IMR-90 (cell line): Measurements from ENCODE around the gene FOXO3. TPM values are rescaled to one million over a fixed set of nuclear protein-coding genes. Genes with fewer than 3 reads are reported as not detected.

Experiments used
- ATAC-seq: fragments of 200-7000 bp; cut with Tn5 transposase; 2 replicates; pipeline ENCODE4 v1.9.1; 2020; ENCODE audit warnings: low read depth, mild to moderate bottlenecking, moderate library complexity
- BruUV-seq: library from RNA; stranded (reverse); fragments of 400-500 nt; replicated peaks from 2 replicates; lab custom pipeline; 2021; lab: Mats Ljungman, UMichigan
- CTCF ChIA-PET: fragments of 300-600 bp; formaldehyde crosslinking; extraction: SDS; loops from one replicate; lab custom pipeline; 2021; ENCODE audit warnings: antibody characterized with exemption; lab: Yijun Ruan, JAX
- POLR2A ChIA-PET: fragments of 300-600 bp; sonication (Branson Sonifier 250); formaldehyde crosslinking; loops from one replicate; lab custom pipeline; 2022; ENCODE audit warnings: antibody characterized with exemption; ENCODE audit not compliant: unreplicated experiment; lab: Charles Lee
- DNase-seq: peaks from one replicate; pipeline ENCODE4 v3.0.0; 2013
- H2AFZ ChIP-seq: replicated peaks from 2 replicates; pipeline ENCODE3; 2013; ENCODE audit warnings: low read length, mild to moderate bottlenecking; ENCODE audit not compliant: poor library complexity
- H2AK5ac ChIP-seq: 2 replicates; pipeline ENCODE4 v1.6.1; 2013; ENCODE audit warnings: low read depth, low read length, inconsistent platforms
- H2AK9ac ChIP-seq: replicated peaks from 2 replicates; pipeline ENCODE3; 2013; ENCODE audit warnings: mild to moderate bottlenecking, low read depth, low read length, moderate library complexity; ENCODE audit not compliant: poor library complexity
- H2BK120ac ChIP-seq: 2 replicates; pipeline ENCODE4 v1.6.1; 2013; ENCODE audit warnings: low read depth, low read length, inconsistent platforms
- H2BK15ac ChIP-seq: 3 replicates; pipeline ENCODE4 v1.6.1; 2013; ENCODE audit warnings: low read depth, low read length, inconsistent platforms
- H2BK20ac ChIP-seq: 2 replicates; pipeline ENCODE4 v1.6.1; 2013; ENCODE audit warnings: low read depth, mild to moderate bottlenecking, inconsistent platforms, low read length, moderate library complexity
- H2BK5ac ChIP-seq: 2 replicates; pipeline ENCODE4 v1.6.1; 2013; ENCODE audit warnings: mild to moderate bottlenecking, low read depth, low read length, inconsistent platforms; ENCODE audit not compliant: poor library complexity, severe bottlenecking
- H3K14ac ChIP-seq: replicated peaks from 2 replicates; pipeline ENCODE4 v1.6.1; 2013; ENCODE audit warnings: low read depth, low read length, inconsistent platforms
- H3K18ac ChIP-seq: 2 replicates; pipeline ENCODE4 v1.6.1; 2013; ENCODE audit warnings: low read depth, low read length, control low read depth
- H3K23ac ChIP-seq: 2 replicates; pipeline ENCODE4 v1.6.1; 2013; ENCODE audit warnings: low read depth, low read length, inconsistent platforms
- H3K27ac ChIP-seq: 2 replicates; pipeline ENCODE4 v1.5.1; 2013; ENCODE audit warnings: mild to moderate bottlenecking, control low read depth, low read length; ENCODE audit not compliant: insufficient read depth
- H3K27me3 ChIP-seq: 2 replicates; pipeline ENCODE4 v1.6.1; 2013; ENCODE audit warnings: low read length; ENCODE audit not compliant: control insufficient read depth, insufficient read depth
- H3K36me3 ChIP-seq: 2 replicates; pipeline ENCODE4 v1.6.1; 2013; ENCODE audit warnings: low read length, mixed read lengths; ENCODE audit not compliant: control insufficient read depth, insufficient read depth
- H3K4ac ChIP-seq: 2 replicates; pipeline ENCODE4 v1.6.1; 2013; ENCODE audit warnings: low read depth, low read length, inconsistent platforms
- H3K4me1 ChIP-seq: 2 replicates; pipeline ENCODE4 v1.6.1; 2013; ENCODE audit warnings: low read length, mixed read lengths; ENCODE audit not compliant: control insufficient read depth, insufficient read depth
- H3K4me2 ChIP-seq: 2 replicates; pipeline ENCODE4 v1.6.1; 2013; ENCODE audit warnings: low read depth, mild to moderate bottlenecking, control low read depth, low read length, moderate library complexity
- H3K4me3 ChIP-seq: 2 replicates; pipeline ENCODE4 v1.5.1; 2013; ENCODE audit warnings: low read depth, mild to moderate bottlenecking, control low read depth, low read length, moderate library complexity; ENCODE audit not compliant: insufficient read depth
- H3K56ac ChIP-seq: 2 replicates; pipeline ENCODE4 v1.6.1; 2013; ENCODE audit warnings: low read length, inconsistent platforms; ENCODE audit not compliant: insufficient read depth; ENCODE audit errors: extremely low read depth
- H3K79me1 ChIP-seq, 2 experiments: 2 replicates each; pipeline ENCODE4 v1.6.1; 2013; ENCODE audit warnings: low read length in 2 of 2, inconsistent platforms in 1 of 2, low read depth in 1 of 2
- H3K9ac ChIP-seq: 2 replicates; pipeline ENCODE4 v1.6.1; 2013; ENCODE audit warnings: low read depth, low read length, control low read depth
- H3K9me1 ChIP-seq: 2 replicates; pipeline ENCODE4 v1.6.1; 2013; ENCODE audit warnings: low read length, inconsistent platforms; ENCODE audit not compliant: insufficient read depth
- H3K9me3 ChIP-seq: 2 replicates; pipeline ENCODE4 v1.6.1; 2013; ENCODE audit warnings: low read length; ENCODE audit not compliant: control insufficient read depth, insufficient read depth
- H4K20me1 ChIP-seq: 2 replicates; pipeline ENCODE4 v1.6.1; 2013; ENCODE audit warnings: low read length, inconsistent platforms; ENCODE audit not compliant: insufficient read depth
- H4K5ac ChIP-seq: 2 replicates; pipeline ENCODE4 v1.6.1; 2013; ENCODE audit warnings: mild to moderate bottlenecking, low read depth, low read length, control low read depth
- H4K8ac ChIP-seq, 2 experiments: 2 replicates each; pipeline ENCODE4 v1.6.1; 2013; ENCODE audit warnings: low read depth in 2 of 2, low read length in 2 of 2, control low read depth in 1 of 2, inconsistent platforms in 1 of 2
- H4K91ac ChIP-seq: 2 replicates; pipeline ENCODE4 v1.6.1; 2013; ENCODE audit warnings: low read depth, low read length, inconsistent platforms; ENCODE audit not compliant: insufficient read depth
- BHLHE40 ChIP-seq: fragments of 150-350 bp; IDR thresholded peaks from 2 replicates; pipeline ENCODE4 v1.6.1; 2016; ENCODE audit warnings: mild to moderate bottlenecking, low read depth, low read length
- CEBPB ChIP-seq: IDR thresholded peaks from 2 replicates; pipeline ENCODE4 v1.6.1; 2012; ENCODE audit warnings: low read depth, low read length, improper control_type of control experiment
- CHD1 ChIP-seq: IDR thresholded peaks from 2 replicates; pipeline ENCODE4 v1.6.1; 2012; ENCODE audit warnings: low read depth, low read length, improper control_type of control experiment
- CTCF ChIP-seq: conservative IDR thresholded peaks from 2 replicates; pipeline ENCODE4 v1.5.1; 2012; ENCODE audit warnings: mild to moderate bottlenecking, low read depth, low read length, improper control_type of control experiment
- MAFK ChIP-seq: IDR thresholded peaks from 2 replicates; pipeline ENCODE4 v1.6.1; 2012; ENCODE audit warnings: low read depth, low read length, improper control_type of control experiment
- MAZ ChIP-seq: IDR thresholded peaks from 2 replicates; pipeline ENCODE4 v1.6.1; 2012; ENCODE audit warnings: low read depth, mild to moderate bottlenecking, low read length, improper control_type of control experiment, moderate library complexity, borderline replicate concordance
- MXI1 ChIP-seq: IDR thresholded peaks from 2 replicates; pipeline ENCODE4 v1.6.1; 2012; ENCODE audit warnings: low read depth, mild to moderate bottlenecking, low read length, moderate library complexity, borderline replicate concordance
- NFE2L2 ChIP-seq: fragments of 150-350 bp; IDR thresholded peaks from 2 replicates; pipeline ENCODE4 v1.6.1; 2016; ENCODE audit warnings: low read depth, mild to moderate bottlenecking, low read length
- POLR2A ChIP-seq: IDR thresholded peaks from 2 replicates; pipeline ENCODE4 v1.6.1; 2012; ENCODE audit warnings: mild to moderate bottlenecking, low read depth, low read length
- RCOR1 ChIP-seq: IDR thresholded peaks from 2 replicates; pipeline ENCODE4 v1.6.1; 2012; ENCODE audit warnings: mild to moderate bottlenecking, low read length, improper control_type of control experiment; ENCODE audit not compliant: insufficient replicate concordance
- RFX5 ChIP-seq: IDR thresholded peaks from 2 replicates; pipeline ENCODE4 v1.8.0; 2012; ENCODE audit warnings: low read depth, mild to moderate bottlenecking, low read length, moderate library complexity
- SMC3 ChIP-seq: fragments of 150-350 bp; IDR thresholded peaks from 2 replicates; pipeline ENCODE4 v1.6.1; 2016; ENCODE audit warnings: low read depth, mild to moderate bottlenecking, antibody characterized with exemption, low read length, moderate library complexity
- USF2 ChIP-seq: fragments of 150-350 bp; IDR thresholded peaks from 2 replicates; pipeline ENCODE4 v1.6.1; 2017; ENCODE audit warnings: mild to moderate bottlenecking, antibody characterized with exemption, low read length, low read depth
- WGBS, 2 experiments: methylation state at CpG; one replicate each; pipeline versions ENCODE4 v1.1.5 to v1.1.7; 2013; ENCODE audit warnings: missing lambda C conversion rate in 2 of 2; ENCODE audit not compliant: insufficient read length in 1 of 2; ENCODE audit errors: extremely low coverage in 2 of 2; 5-methylcytosine and 5-hydroxymethylcytosine counted together
- dilution Hi-C: fragments of 300-500 bp; cut with HindIII; formaldehyde crosslinking; loops from one replicate; pipeline ENCODE4 v1.14.3; 2018; ENCODE audit warnings: low sequenced_read_pairs; ENCODE audit not compliant: unreplicated experiment
- in situ Hi-C: fragments of 300-500 bp; cut with MboI; formaldehyde crosslinking; loops from 3 replicates; pipeline ENCODE4 v1.14.3; 2019; ENCODE audit warnings: low sequenced_read_pairs, inconsistent platforms, mixed read lengths
- intact Hi-C: fragments of 100-400 bp; cut with micrococcal nuclease; formaldehyde crosslinking; loops from 2 replicates; pipeline ENCODE4 v1.10.0; 2022
- polyA plus RNA-seq, 3 experiments: library from polyadenylated mRNA; depleted of rRNA; stranded (reverse); fragments of >200 nt; gene quantifications; 2 replicates each; pipeline ENCODE4 v1.2.3, GENCODE V29; 2012; ENCODE audit warnings: low replicate concordance in 1 of 3
- total RNA-seq: library from RNA; depleted of rRNA; stranded (reverse); fragments of >200 nt; gene quantifications from 2 replicates; pipeline ENCODE4 v1.2.3, GENCODE V29; 2012
- TF ChIP-seq, protein P1 (sequence below): fragments of 150-350 bp; IDR thresholded peaks from 2 replicates; pipeline ENCODE4 v1.6.1; 2016; ENCODE audit warnings: low read depth, mild to moderate bottlenecking, low read length, moderate library complexity, borderline replicate concordance

The FOXO3 gene
- total and polyA plus RNA-seq, 2 of the 4 experiments (the other 2 are of a cell fraction), result 17.5 to 38.7 TPM

DNA sequence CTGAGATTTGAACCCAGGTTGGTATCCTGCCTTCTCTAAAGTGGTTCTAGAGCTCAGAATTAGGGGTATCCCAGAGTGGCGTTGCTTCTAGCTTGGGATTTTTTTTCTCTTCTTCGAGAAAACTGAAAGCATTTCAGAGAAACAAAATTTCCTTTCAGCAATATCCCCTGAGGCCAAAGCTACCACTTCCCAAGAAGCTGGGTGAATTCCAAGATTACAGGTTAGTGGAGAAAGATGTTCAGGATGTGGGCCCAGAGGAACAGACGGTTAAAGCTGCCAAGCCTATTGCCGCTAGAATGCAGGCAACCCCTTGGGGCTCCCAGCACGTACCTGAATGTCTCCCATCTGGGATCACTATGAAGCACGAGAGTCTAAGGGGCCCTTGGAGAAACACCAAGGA is 134.1 kb downstream of the FOXO3 start:
- Histone ChIP-seq H2BK20ac (no peak overlapping the region), H4K20me1 (peaks cover under 1% of the 10 kb centered on the region; the same call in 1 of the 2 replicates), H3K79me1 (peaks cover 0 to 10% of the 10 kb centered on the region in 2 experiments; a peak in 2 of 4 replicates), H3K4me3 (no peak overlapping the region), H3K4ac (no peak overlapping the region), H2BK5ac (no peak overlapping the region), H2AFZ (no peak overlapping the region), H3K27me3 (no peaks in the 10 kb centered on the region), H2BK120ac (no peak overlapping the region), H3K14ac (no peak overlapping the region), H3K4me2 (no peak overlapping the region), H3K18ac (no peak overlapping the region), H3K9me1 (peaks cover 13% of the 10 kb centered on the region), H3K36me3 (no peaks in the 10 kb centered on the region), H3K56ac (no peak overlapping the region), H3K9me3 (no peaks in the 10 kb centered on the region), H3K23ac (no peak overlapping the region), H2BK15ac (no peak overlapping the region), H2AK5ac (no peak overlapping the region), H4K8ac (no peak overlapping the region), H3K9ac (no peak overlapping the region), H3K27ac (no peak overlapping the region), H4K5ac (no peak overlapping the region), H3K4me1 (peaks cover 7% of the 10 kb centered on the region), H4K91ac (no peak overlapping the region), H2AK9ac (no peak overlapping the region)
- ATAC-seq, result no peak
- TF ChIP-seq NFE2L2, result no peak
- TF ChIP-seq, protein P1, sequence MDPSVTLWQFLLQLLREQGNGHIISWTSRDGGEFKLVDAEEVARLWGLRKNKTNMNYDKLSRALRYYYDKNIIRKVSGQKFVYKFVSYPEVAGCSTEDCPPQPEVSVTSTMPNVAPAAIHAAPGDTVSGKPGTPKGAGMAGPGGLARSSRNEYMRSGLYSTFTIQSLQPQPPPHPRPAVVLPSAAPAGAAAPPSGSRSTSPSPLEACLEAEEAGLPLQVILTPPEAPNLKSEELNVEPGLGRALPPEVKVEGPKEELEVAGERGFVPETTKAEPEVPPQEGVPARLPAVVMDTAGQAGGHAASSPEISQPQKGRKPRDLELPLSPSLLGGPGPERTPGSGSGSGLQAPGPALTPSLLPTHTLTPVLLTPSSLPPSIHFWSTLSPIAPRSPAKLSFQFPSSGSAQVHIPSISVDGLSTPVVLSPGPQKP, result no peak
- no peak for TF ChIP-seq CEBPB
- TF ChIP-seq MAZ, result no peak
- TF ChIP-seq BHLHE40, result no peak
- TF ChIP-seq RCOR1, result no peak
- no peak for TF ChIP-seq MXI1
- TF ChIP-seq CTCF, result no peak
- TF ChIP-seq MAFK, result no peak
- no peak for TF ChIP-seq SMC3
- no peak for TF ChIP-seq RFX5
- TF ChIP-seq POLR2A, result no peak
- no peak for TF ChIP-seq CHD1
- no peak for TF ChIP-seq USF2
- intact Hi-C loops (no loop called here), in situ Hi-C loops (no loop called here), dilution Hi-C loops (no loop called here)
- no TSS peak for BruUV-seq
- CTCF ChIA-PET, result no interaction called here
- POLR2A ChIA-PET, result no interaction called here
- no peak for DNase-seq
- WGBS, 2 experiments, result no CpG with 5 or more reads among the region's 6 CpGs
